Choroid plexus epithelial cell (primary cell): ENCODE results near the gene ASPRV1.
"Not testable (repeated sequence)": the region's sequence is repeated elsewhere in the genome, so short reads cannot be mapped to it uniquely, and the experiment has no call there.

Experiments
- DNase-seq: peaks from one replicate; pipeline ENCODE4 v3.0.0-alpha.2; 2010; ENCODE audit warnings: low read depth
- H3K4me3 ChIP-seq: 2 replicates; pipeline ENCODE4 v1.5.1; 2011; ENCODE audit warnings: low read depth, mild to moderate bottlenecking, control low read depth, low read length, moderate library complexity
- CTCF ChIP-seq: conservative IDR thresholded peaks from 2 replicates; pipeline ENCODE4 v1.5.1; 2011; ENCODE audit warnings: low read depth, mild to moderate bottlenecking, control low read depth, inconsistent platforms, low read length, moderate library complexity

The ASPRV1 gene

DNA sequence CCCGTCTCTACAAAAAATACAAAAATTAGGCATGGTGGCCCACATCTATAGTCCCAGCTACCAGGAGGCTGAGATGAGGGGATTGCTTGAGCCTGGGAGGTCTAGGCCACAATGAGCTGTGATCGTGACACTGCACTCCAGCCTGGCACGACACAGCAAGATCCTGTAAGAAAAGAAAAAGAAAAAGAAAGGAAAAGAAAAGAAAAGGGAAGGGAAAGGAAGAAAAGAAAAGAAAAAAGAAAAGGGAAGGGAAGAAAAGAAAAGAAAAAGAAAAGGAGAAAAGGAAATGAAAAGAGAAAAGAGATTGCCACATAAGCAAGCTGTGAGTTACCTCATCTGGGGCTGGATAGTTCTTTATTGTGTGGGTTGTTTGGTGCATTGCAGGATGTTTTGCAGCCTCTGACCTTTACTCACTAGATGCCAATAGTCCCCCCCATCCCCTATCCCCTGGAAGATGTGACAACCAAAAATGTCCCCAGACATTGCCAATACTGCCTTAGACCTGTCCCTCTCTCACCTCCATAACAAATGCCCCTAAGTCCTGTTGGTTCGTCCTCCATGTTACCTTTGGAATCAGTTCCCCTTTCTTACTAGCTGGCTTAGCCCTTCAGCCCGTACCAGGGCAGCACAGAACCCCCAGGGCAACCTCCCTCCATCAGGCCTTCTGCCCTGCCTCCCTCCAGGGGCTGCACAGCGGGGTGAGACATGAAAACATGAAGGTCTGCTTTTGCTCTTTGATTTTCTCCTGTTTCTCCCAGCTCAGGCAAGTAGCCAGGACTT is 8.9 kb downstream of the ASPRV1 start:
- no peak for TF ChIP-seq CTCF

GRCh38 chr2:69950671-69951070 is 10.8 kb downstream of the ASPRV1 start:
- not testable (repeated sequence) for H3K4me3 ChIP-seq, DNase-seq

More for the DNA sequence above, 8.9 kb downstream of the ASPRV1 start:
- no peak for DNase-seq
- no peak overlapping the region for H3K4me3 ChIP-seq

DNA sequence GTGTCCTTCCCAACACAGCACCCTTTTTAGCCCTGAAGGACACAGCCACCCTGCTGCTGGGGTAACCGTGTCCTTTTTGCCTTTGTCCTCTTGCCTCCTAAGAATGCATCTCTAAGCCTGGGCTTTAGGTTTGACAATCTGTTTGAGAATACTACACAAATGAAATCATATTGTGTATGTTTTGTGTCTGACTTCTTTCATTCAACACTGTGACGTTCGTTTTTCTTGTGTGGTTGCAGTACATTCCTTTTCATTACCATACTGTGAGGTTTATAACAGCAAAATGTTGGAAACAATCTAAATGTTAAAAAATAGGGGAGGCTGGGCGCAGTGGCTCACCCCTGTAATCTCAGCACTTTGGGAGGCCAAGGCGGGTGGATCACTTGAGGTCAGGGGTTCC is 11.2 kb downstream of the ASPRV1 start:
- no peak overlapping the region for H3K4me3 ChIP-seq
- DNase-seq = peak; percentile 37
- TF ChIP-seq CTCF = no peak

DNA sequence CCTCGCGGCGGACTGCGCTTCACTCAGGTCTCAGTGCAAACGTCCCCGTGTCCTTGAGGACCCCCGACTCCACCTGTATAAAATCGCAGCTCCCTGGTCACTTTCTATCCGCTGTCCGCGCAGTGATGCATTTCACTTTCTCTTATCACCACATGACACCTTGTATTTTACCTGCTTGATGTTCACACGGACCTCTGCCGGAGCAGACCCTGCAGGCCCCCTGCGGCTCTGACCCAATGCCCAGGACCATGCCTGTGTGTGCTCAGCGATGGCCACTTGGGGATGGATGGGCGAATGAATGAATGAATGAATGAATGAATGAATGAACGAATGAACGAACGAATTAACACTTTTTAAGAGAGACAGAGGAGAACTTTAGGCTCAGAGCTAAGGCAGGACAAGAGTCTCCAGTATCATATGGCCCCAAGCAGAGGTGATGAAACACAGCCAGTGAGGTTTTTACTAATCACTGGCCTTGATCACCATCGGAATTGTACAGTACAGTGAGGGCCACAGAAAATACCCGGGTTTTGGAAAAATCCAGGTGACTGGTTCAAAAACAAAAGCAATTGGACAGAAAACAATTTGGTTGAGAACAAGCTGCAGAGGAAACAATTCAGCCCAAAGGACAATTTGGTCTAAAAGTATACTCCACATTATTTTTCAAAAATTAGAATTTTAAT is 12.3 kb downstream of the ASPRV1 start:
- no peak for DNase-seq
- TF ChIP-seq CTCF = no peak
- H3K4me3 ChIP-seq = no peak overlapping the region

DNA sequence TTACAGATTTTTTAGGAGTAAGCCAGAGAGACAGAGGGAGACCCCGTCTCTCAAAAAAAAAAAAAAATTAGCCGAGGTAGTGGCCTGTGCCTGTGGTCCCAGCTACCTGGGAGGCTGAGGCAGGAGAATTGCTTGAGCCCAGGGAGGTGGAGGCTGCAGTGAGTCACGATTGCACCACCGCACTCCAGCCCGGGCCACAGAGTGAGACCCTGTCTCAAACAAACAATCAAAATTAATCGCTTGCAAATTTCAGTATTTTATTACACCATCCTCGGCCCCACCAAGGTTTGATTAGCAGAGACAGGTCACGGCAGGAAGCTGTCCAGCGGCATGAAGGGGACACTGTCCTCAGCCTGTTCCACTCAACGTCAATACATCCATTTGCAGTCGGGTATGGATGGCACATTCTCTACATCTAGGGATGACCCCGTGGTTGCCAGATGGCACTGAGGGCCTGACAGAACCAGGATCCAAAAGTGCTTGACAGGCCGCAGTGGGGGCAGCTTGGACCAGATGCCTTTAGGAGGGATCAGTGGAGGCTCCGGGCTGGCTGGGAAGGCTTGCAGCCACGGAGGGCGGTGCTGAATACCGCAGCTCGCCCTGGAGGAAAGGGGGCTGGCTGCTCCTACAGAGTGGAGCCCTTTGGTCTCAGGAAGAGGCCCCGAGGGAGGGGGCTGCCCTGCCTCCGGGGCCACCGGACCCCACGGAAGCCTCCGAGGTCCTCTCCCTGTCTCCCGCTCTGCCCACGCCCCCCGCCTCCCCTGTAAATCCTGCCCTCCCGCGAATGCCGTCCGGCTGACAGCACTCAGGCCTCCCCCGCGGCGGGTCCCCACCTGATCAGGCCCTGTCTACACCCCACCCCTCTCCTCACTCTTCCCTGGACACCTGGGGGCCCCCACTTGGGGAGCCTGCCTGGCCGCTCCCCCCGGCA is 13.1 kb downstream of the ASPRV1 start:
- H3K4me3 ChIP-seq = peak overlapping the region; percentile 27
- no peak for TF ChIP-seq CTCF
- no peak for DNase-seq

DNA sequence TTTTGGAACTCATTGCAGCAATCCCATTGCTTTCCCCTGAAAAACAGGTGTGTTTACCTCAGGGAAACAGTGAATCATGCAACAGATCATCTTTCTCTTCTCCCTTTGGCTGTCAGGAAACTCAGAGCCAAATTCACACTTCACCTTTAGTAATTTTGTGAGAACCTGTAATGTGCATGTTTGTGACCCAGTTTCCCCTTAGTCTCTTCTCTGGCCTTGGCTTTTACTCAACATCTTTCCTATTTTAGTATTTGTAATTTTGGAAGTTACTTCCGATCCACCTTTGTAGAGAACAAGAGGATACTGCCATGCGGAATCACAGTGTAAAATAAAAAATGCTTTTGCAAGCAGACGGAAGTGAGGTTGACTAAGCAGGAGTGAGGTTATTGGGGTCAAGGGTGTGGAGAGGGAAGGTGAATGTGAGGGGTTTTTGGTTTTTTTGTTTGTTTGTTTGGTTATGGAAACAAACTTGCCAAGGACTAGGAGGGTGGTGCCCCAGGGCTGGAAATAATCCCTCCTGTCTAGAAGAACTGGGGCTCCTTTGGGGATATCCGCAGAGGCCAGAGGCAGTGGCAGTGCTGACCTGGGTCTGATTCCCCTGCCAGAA is 14.0 kb downstream of the ASPRV1 start:
- H3K4me3 ChIP-seq = no peak overlapping the region
- no peak for DNase-seq
- no peak for TF ChIP-seq CTCF
